ENCODE measurements around the gene KBTBD13.
"Not testable (repeated sequence)": the region's sequence is repeated elsewhere in the genome, so short reads cannot be mapped to it uniquely, and the experiment has no call there.

KBTBD13 gene

DNA sequence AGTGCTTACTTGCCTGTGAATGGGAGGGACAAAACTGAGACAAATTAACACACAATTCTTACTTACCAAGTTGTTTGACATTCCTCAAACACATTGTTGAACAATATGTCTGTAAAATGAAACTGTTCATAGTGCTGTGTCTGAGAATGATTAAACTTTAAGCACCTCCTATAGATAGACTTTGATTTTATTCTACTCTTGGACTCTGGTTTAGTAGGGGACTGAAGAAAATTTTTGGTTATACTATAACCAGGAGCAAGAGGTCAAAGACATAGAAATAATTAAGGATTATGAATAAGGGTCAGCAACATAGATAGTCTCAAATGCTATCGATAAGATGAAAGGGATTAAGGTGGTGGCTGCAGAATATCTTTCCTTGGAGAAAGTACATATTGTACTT is 39.2 kb upstream of the KBTBD13 start:
- no peak for TF ChIP-seq POLR2A (IDR thresholded peaks at IDR 0.05; ENCODE audit: low read depth, low read length)

DNA sequence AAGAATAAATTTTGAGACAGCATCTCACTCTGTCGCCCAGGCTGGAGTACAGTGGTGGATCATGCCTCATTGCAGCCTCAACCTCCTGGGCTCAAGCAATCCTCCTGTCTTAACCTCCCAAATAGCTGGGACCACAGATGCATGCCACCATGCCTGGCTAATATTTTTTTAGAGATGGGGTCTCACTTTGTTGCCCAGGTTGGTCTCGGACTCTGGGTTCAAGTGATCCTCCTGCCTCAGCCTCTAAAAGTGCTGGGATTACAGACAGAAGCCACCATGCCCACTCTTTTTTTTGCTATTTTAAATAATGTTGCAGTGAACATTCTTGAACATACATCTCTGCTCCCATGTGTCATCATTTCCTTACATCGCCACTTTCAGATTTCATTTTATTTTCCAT is 38.1 kb upstream of the KBTBD13 start:
- no peak for TF ChIP-seq POU2F2 (IDR thresholded peaks at IDR 0.05; ENCODE audit: low read depth, low read length)
- no peak for TF ChIP-seq PAX5 (IDR thresholded peaks at IDR 0.05; ENCODE audit: insufficient read depth, low read length, severe bottlenecking)
- TF ChIP-seq SPI1 (IDR thresholded peaks at IDR 0.05; ENCODE audit: low read depth, low read length) = no peak
- no peak for TF ChIP-seq TAF1 (IDR thresholded peaks at IDR 0.05; ENCODE audit: low read depth, low read length)
- TF ChIP-seq POLR2A (IDR thresholded peaks at IDR 0.05; ENCODE audit: low read depth, low read length) = no peak
- DNase-seq (ENCODE audit: insufficient read length, low spot score) (no peak), FAIRE-seq (no peak)

More for the DNA sequence above, 39.2 kb upstream of the KBTBD13 start:
- no peak for DNase-seq (ENCODE audit: insufficient read length, low spot score)
- no peak for FAIRE-seq

DNA sequence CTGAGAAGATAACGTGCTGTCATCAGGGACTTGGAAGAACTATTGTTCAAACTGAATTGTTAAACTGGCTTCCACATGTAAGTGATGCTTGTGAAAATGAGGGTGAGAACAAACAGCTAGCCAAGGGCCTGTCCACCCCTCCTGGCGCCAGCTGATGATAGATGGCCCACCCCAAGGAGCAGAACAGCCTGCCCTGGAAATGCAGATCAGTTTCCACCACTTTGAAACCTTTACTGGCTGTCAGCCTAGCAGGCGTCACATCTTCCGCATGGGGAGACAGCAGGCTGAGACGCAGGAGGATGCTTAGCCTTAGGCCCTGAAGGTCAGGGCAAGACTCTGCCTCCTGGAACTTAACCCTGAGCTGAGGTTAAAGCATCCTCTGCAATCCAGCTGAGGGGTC is 37.7 kb upstream of the KBTBD13 start:
- DNase-seq (ENCODE audit: insufficient read length, low spot score) (no peak), FAIRE-seq (no peak)
- TF ChIP-seq TAF1 (IDR thresholded peaks at IDR 0.05; ENCODE audit: low read depth, low read length) (no peak), POLR2AphosphoS5 (IDR thresholded peaks at IDR 0.05; ENCODE audit: low read depth, low read length) (no peak), PAX5 (IDR thresholded peaks at IDR 0.05; ENCODE audit: insufficient read depth, low read length, severe bottlenecking) (no peak), SPI1 (IDR thresholded peaks at IDR 0.05; ENCODE audit: low read depth, low read length) (no peak), POU2F2 (IDR thresholded peaks at IDR 0.05; ENCODE audit: low read depth, low read length) (no peak), POLR2A (IDR thresholded peaks at IDR 0.05; ENCODE audit: low read depth, low read length) (no peak)

DNA sequence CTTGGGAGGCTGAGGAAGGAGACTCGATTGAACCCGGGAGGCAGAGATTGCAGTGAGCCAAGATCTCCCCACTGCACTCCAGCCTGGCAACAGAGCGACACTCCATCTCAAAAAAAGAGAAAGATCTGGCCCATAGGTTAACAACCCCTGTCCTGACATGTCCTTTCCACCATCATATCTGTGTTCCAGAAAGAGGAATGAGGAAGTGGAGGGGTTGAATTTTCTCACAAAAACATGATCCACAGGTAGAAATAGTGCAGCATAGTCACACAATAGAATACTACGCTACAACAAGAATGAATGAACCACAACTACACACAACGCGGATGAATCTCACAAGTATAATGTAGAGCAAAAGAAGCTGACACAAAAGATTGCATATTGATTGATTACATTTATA is 36.1 kb upstream of the KBTBD13 start:
- TF ChIP-seq POLR2AphosphoS5 (IDR thresholded peaks at IDR 0.05; ENCODE audit: low read depth, low read length) (no peak), TAF1 (IDR thresholded peaks at IDR 0.05; ENCODE audit: low read depth, low read length) (no peak), PAX5 (IDR thresholded peaks at IDR 0.05; ENCODE audit: insufficient read depth, low read length, severe bottlenecking) (no peak), POLR2A (IDR thresholded peaks at IDR 0.05; ENCODE audit: low read depth, low read length) (no peak), SPI1 (IDR thresholded peaks at IDR 0.05; ENCODE audit: low read depth, low read length) (0 out of 2 replicates have a peak, but pooled peaks have one; percentile 14), POU2F2 (IDR thresholded peaks at IDR 0.05; ENCODE audit: low read depth, low read length) (no peak)
- DNase-seq (ENCODE audit: insufficient read length, low spot score) = no peak
- FAIRE-seq = no peak

DNA sequence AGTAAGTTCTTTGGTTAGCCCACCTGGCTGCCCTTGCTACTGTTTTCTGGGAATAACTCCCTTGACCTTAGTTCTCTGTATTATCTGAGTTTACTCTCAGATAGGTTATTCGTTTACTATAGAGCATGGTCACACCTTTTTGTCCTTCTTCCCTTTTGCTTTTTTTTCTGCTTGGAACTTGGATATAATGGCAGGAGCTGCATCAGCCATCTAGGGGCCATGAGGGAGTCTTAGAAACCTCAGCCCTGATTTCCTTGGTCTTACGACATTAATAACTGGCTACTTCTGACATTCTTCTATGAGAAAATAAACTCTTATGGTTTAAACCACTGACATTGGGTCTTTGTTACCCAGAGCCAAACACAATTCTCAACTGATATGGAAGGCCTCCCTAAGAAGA is 34.8 kb upstream of the KBTBD13 start:
- TF ChIP-seq POLR2A (IDR thresholded peaks at IDR 0.05; ENCODE audit: low read depth, low read length) (no peak), POU2F2 (IDR thresholded peaks at IDR 0.05; ENCODE audit: low read depth, low read length) (no peak), POLR2AphosphoS5 (IDR thresholded peaks at IDR 0.05; ENCODE audit: low read depth, low read length) (no peak), TAF1 (IDR thresholded peaks at IDR 0.05; ENCODE audit: low read depth, low read length) (no peak), PAX5 (IDR thresholded peaks at IDR 0.05; ENCODE audit: insufficient read depth, low read length, severe bottlenecking) (no peak), SPI1 (IDR thresholded peaks at IDR 0.05; ENCODE audit: low read depth, low read length) (no peak)
- no peak for DNase-seq (ENCODE audit: insufficient read length, low spot score)
- no peak for FAIRE-seq

DNA sequence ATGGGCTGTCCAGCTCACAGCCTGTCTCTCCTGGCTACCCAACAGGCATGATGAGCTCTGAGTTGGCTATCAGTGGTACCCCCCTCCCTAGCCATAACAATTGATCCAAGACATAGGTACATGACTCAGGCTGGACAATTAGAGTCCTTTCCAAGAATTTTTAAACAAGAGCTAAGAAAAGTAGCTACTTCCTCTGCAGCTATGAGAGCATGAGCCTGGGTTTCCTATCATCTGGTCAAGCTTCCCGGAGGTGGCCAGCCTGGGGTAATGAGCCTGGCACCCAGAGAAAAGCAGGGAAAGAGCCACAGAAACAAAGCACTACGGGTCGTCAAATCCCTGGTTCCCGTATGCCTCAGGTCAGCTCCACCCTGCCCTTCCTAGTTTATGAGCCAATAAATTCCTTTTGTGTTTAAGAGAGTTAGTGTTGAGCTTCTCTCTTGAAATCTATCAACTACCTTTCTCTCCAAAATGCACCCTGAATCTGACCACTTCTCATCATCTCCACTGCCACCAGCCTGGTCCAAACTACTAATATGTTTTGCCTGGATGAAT is 33.7 kb upstream of the KBTBD13 start:
- DNase-seq (ENCODE audit: insufficient read length, low spot score) (no peak), FAIRE-seq (no peak)
- no peak for TF ChIP-seq POLR2A (IDR thresholded peaks at IDR 0.05; ENCODE audit: low read depth, low read length)
- no peak for TF ChIP-seq POLR2AphosphoS5 (IDR thresholded peaks at IDR 0.05; ENCODE audit: low read depth, low read length)
- no peak for TF ChIP-seq TAF1 (IDR thresholded peaks at IDR 0.05; ENCODE audit: low read depth, low read length)
- TF ChIP-seq PAX5 (IDR thresholded peaks at IDR 0.05; ENCODE audit: insufficient read depth, low read length, severe bottlenecking) = no peak
- TF ChIP-seq SPI1 (IDR thresholded peaks at IDR 0.05; ENCODE audit: low read depth, low read length) = no peak
- TF ChIP-seq POU2F2 (IDR thresholded peaks at IDR 0.05; ENCODE audit: low read depth, low read length) = no peak

DNA sequence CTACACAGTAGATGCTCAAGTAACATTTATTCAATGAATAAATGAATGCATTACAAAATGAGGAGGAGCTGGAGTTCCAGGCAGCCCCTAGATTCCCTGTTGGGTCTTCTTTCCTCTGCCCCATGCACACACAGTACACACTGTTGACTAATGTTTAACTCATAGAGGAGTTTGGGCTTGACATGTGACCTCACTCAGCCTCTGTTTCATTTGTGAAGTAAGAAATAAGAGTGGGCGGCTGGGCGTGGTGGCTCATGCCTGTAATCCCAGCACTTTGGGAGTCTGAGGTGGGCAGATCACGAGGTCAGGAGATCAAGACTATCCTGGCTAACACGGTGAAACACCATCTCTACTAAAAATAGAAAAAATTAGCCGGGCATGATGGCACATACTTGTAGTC is 32.3 kb upstream of the KBTBD13 start:
- DNase-seq (ENCODE audit: insufficient read length, low spot score); FAIRE-seq: not testable (repeated sequence)

DNA sequence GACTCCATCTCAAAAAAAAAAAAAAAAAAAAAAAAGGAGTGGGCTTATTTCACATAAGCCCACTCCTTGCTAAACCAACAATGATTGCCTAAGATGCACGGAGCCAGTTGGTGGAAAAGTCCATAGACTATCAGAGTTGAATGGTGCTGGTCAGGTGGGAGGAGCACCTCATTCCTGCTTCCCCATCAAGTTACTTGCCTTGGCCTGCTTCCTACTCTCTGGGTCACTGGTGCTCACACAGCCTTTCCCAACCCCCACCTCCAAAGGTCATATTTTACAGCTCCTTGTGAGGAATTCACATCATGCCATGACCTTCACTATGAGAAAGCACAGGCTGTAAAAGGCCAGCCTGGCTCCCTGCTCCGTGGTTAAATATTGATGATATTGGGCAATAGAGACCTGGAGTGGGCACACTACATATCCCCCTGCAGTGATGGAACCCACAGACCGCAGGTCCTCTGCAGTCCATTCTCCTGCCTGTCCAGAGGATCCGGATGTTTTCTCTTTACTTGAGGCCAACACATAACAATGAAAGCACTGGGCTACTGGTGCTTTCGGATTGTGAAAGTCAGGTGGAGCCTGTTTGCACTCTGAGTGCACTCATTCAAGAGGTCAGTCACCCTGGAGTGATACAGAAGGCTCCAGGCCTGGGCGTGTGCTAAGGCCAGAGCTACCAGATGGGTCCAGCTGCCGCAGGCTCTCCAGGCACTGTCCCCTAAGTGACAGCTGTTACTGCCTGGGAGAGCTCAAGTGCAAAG is 31.6 kb upstream of the KBTBD13 start, which contains the start of gene SLC51B:
SLC51B (plus strand) TSS at position 664 of the 758 bp plus-strand sequence. CDS start 4,618 bp downstream, outside the sequence.
- TF ChIP-seq TAF1 (IDR thresholded peaks at IDR 0.05; ENCODE audit: low read depth, low read length) (no peak), SPI1 (IDR thresholded peaks at IDR 0.05; ENCODE audit: low read depth, low read length) (no peak), PAX5 (IDR thresholded peaks at IDR 0.05; ENCODE audit: insufficient read depth, low read length, severe bottlenecking) (no peak), POU2F2 (IDR thresholded peaks at IDR 0.05; ENCODE audit: low read depth, low read length) (no peak), POLR2A (IDR thresholded peaks at IDR 0.05; ENCODE audit: low read depth, low read length) (no peak), POLR2AphosphoS5 (IDR thresholded peaks at IDR 0.05; ENCODE audit: low read depth, low read length) (no peak)
- FAIRE-seq (no peak), DNase-seq (ENCODE audit: insufficient read length, low spot score) (no peak)

DNA sequence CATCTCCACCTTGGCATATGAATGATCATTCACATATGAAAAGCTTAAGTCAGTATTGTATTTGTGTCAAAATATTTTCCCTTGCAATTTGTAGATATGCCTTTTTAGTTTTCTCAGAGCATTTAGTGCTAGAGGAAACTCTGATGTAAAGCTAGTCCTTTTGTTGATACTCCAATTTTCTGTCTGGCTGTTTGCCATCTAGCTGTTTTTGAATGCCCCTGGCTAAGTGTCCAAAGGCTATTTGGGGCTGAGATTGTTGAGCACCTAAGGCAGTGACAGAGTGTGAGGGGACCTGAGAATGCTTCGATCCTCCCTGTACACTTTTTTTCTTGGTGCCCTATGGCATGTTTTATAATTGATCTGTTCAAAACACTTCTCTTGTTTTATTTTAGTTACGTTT is 28.3 kb upstream of the KBTBD13 start:
- FAIRE-seq (no peak), DNase-seq (ENCODE audit: insufficient read length, low spot score) (no peak)
- TF ChIP-seq POLR2A (IDR thresholded peaks at IDR 0.05; ENCODE audit: low read depth, low read length) = no peak
- no peak for TF ChIP-seq POLR2AphosphoS5 (IDR thresholded peaks at IDR 0.05; ENCODE audit: low read depth, low read length)
- no peak for TF ChIP-seq POU2F2 (IDR thresholded peaks at IDR 0.05; ENCODE audit: low read depth, low read length)
- TF ChIP-seq PAX5 (IDR thresholded peaks at IDR 0.05; ENCODE audit: insufficient read depth, low read length, severe bottlenecking) = no peak
- no peak for TF ChIP-seq SPI1 (IDR thresholded peaks at IDR 0.05; ENCODE audit: low read depth, low read length)
- no peak for TF ChIP-seq TAF1 (IDR thresholded peaks at IDR 0.05; ENCODE audit: low read depth, low read length)

DNA sequence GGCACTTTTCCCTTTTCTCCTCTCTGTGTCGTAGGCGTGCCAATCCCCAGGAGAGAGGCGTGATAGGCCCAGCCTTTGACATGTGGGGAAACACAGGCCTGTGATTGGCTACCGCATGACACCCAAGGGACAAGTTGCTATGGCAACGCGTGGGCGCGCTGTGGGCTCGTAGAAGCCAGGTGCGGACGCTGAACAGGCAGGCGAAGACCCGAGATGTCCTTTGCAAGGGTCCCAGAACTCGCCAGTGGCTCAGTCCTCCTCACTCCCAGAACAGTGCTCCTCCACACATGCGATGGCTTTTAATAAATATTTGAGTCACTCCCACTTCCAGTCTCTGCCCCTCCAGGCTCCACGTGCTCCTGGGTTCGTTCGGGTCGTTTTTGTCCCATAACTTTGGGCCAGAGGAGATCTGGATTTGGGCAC is 27.1 kb upstream of the KBTBD13 start:
- TF ChIP-seq PAX5 (IDR thresholded peaks at IDR 0.05; ENCODE audit: insufficient read depth, low read length, severe bottlenecking) = no peak
- no peak for TF ChIP-seq POLR2A (IDR thresholded peaks at IDR 0.05; ENCODE audit: low read depth, low read length)
- TF ChIP-seq SPI1 (IDR thresholded peaks at IDR 0.05; ENCODE audit: low read depth, low read length) = no peak
- no peak for TF ChIP-seq TAF1 (IDR thresholded peaks at IDR 0.05; ENCODE audit: low read depth, low read length)
- no peak for TF ChIP-seq POU2F2 (IDR thresholded peaks at IDR 0.05; ENCODE audit: low read depth, low read length)
- TF ChIP-seq POLR2AphosphoS5 (IDR thresholded peaks at IDR 0.05; ENCODE audit: low read depth, low read length) = no peak
- DNase-seq (ENCODE audit: insufficient read length, low spot score) (peak; percentile 89), FAIRE-seq (peak; percentile 89)

All from GM12891 (cell line).